ENCODE measurements around the gene AGAP2.
A peak's percentile ranks its signal among the peaks of the same experiment; 100 is the strongest.

Gene AGAP2

DNA sequence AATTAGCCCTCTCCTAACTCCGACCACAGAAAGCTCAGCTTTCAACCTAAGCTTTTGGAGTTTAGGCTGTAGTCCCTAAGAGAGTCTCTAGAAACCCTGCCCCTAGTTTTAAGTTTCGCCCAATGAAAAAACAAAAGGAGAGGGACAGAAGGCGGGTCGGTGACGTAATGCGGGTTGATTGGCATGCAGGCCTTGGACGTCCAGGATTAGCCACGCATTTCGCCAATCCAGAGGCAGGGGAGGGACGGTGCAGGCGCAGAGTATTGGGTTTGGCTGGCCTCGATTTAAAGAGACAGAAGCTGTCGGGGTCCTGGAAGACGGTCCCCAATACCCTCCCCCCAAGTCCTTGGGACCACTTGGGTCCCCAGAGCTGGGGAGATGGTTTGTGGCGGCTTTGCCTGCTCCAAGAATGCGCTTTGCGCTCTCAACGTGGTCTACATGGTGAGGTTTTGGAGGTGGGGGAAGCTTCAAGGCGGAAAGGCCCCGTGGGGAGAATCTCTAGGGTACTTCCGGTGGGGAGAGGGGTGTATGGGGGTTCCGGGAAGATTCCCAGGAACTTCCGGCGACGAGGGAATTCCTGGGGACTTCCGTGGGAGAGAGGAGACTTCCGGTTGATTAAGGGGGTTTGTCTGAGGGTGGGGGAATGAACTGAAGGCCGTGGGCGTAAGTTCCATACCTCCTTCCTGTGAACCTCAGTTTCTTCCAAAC lies 6.4 kb upstream of the AGAP2 start, which contains the start of gene TSPAN31:
TSPAN31 (plus strand) TSS at position 263 of the 708 bp plus-strand sequence; CDS start at position 379, 116 bp downstream.
- no peak for TF ChIP-seq EZH2 (IDR thresholded peaks at IDR 0.05)
- no peak for TF ChIP-seq FOXP2 (optimal IDR thresholded peaks at IDR 0.05; ENCODE audit: control extremely low read depth, extremely low read length, insufficient read depth)
- TF ChIP-seq POLR2AphosphoS5 (IDR thresholded peaks at IDR 0.05; ENCODE audit: borderline replicate concordance, low read depth, low read length): peak; percentile 71; the same call in 1 of the 2 replicates
- Histone ChIP-seq H3K9ac (ENCODE audit: insufficient read length) (peak within 1 kb of the TSS; percentile 87), H3K9me3 (ENCODE audit: low read depth, low read length) (no peaks in the 10 kb centered on the region), H3K27ac (peak within 1 kb of the TSS; percentile 96), H3K36me3 (ENCODE audit: insufficient read depth, low read length) (peaks cover 41% of the 10 kb centered on the region), H3K4me3 (peak within 1 kb of the TSS; percentile 83)
- DNase-seq (ENCODE audit: low read depth, low spot score): peak; percentile 98

DNA sequence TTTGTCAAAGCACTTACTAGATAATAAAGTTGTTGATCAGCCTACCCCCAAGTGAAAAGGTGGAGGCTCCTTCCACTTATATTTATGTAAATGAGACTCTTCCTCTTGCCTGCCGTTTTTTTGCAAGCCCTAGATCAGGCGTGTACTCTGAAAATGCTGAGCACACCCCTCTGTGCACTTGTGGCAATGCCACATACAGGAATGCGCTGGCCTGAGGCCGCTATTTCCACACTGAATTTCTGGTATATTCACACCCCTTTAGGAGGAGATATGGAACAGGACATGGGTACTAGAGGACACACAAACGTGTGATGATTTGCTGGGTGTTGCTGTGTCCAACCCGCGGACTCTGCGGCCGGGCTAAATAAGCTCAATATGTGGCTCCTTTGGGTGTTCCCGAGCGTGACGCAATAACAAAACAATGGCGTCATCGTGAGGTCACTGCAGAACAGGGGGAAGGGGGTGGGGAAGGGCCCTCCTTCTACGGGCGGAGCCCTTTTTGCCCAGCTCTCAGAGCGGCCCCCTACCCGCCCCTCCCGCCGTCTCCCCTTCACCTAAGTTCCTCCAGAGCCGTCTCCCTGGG lies 5.7 kb upstream of the AGAP2 start:
- H3K9me3 ChIP-seq (ENCODE audit: low read depth, low read length): no peaks in the 10 kb centered on the region
- peak; percentile 40 for DNase-seq (ENCODE audit: low read depth, low spot score)
- peak overlapping the region; percentile 87 for H3K9ac ChIP-seq (ENCODE audit: insufficient read length)
- TF ChIP-seq FOXP2 (optimal IDR thresholded peaks at IDR 0.05; ENCODE audit: control extremely low read depth, extremely low read length, insufficient read depth) (no peak), POLR2AphosphoS5 (IDR thresholded peaks at IDR 0.05; ENCODE audit: borderline replicate concordance, low read depth, low read length) (no peak), EZH2 (IDR thresholded peaks at IDR 0.05) (no peak)
- H3K27ac ChIP-seq: peak overlapping the region; percentile 96
- peaks cover 35% of the 10 kb centered on the region for H3K36me3 ChIP-seq (ENCODE audit: insufficient read depth, low read length)
- H3K4me3 ChIP-seq: peak overlapping the region; percentile 83

DNA sequence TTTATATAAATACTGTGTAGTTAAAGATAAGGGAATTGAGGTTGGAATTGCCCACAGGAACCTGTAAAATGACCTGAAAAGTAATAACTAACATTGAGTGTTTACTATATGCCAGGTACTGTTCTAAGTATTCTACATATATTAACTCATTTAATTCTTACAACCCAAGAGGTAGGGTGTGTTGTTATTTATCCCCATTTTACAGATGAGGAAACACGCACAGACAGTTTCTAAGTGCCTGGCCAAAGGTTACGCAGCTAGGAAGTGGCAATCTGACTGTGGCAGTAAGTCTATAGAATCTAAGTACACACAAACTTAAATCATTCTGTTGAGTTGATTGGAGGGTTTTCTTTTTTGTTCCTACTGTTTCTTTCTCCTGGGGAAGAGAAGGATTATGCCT lies 5.2 kb upstream of the AGAP2 start:
- DNase-seq (ENCODE audit: low read depth, low spot score): no peak
- H3K9me3 ChIP-seq (ENCODE audit: low read depth, low read length): no peaks in the 10 kb centered on the region
- peak overlapping the region; percentile 87 for H3K9ac ChIP-seq (ENCODE audit: insufficient read length)
- peaks cover 30% of the 10 kb centered on the region for H3K36me3 ChIP-seq (ENCODE audit: insufficient read depth, low read length)
- H3K27ac ChIP-seq: peak overlapping the region; percentile 96
- H3K4me3 ChIP-seq: peak overlapping the region; percentile 83
- TF ChIP-seq EZH2 (IDR thresholded peaks at IDR 0.05) (no peak), POLR2AphosphoS5 (IDR thresholded peaks at IDR 0.05; ENCODE audit: borderline replicate concordance, low read depth, low read length) (no peak), FOXP2 (optimal IDR thresholded peaks at IDR 0.05; ENCODE audit: control extremely low read depth, extremely low read length, insufficient read depth) (no peak)

DNA sequence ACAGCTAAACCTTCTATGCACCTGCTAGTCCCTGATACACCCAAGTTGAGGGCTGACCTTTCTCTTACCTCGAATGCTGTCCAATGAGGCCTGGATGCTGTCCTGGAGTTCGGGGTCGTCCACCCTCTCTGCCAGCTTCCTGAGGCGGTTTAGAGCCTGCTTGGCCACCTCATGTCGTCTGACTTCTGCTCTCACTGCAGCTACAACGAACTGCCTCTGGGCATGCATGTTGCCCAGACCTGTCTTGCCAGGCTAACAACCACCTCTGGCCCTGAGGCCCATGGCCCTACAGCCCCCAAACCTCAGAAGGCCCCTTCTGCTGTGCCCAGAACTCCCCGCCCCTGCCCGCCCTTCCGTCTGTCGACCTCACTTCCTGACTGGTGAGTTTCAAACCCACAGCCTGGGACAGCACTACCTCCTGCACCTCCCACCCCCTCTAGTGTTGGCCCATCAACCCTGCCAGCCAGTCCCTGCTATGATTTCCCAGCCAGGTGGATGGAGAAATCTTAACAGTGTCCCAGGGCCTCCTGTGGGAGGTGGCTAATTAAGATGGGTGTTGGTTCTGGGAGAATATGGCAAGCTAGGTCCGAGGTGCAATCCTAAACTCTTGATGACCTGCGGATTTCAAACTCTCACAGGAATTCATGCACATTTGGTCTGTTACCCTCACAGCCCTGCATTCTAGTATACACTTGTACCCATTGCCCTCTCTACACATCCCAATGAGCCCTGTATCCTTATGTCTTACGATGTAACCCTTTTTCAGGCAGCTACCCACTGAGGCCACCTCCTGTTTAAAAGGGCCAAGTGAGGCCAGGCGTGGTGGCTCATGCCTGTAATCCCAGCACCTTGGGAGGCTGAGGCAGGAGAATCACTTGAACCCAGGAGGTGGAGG lies 3.5 kb upstream of the AGAP2 start:
- no peak for DNase-seq (ENCODE audit: low read depth, low spot score)
- no peak overlapping the region for H3K4me3 ChIP-seq
- H3K9ac ChIP-seq (ENCODE audit: insufficient read length): no peak overlapping the region
- H3K27ac ChIP-seq: no peak overlapping the region
- peaks cover 13% of the 10 kb centered on the region for H3K36me3 ChIP-seq (ENCODE audit: insufficient read depth, low read length)
- TF ChIP-seq POLR2AphosphoS5 (IDR thresholded peaks at IDR 0.05; ENCODE audit: borderline replicate concordance, low read depth, low read length) (no peak), EZH2 (IDR thresholded peaks at IDR 0.05) (no peak), FOXP2 (optimal IDR thresholded peaks at IDR 0.05; ENCODE audit: control extremely low read depth, extremely low read length, insufficient read depth) (no peak)
- H3K9me3 ChIP-seq (ENCODE audit: low read depth, low read length): no peaks in the 10 kb centered on the region

DNA sequence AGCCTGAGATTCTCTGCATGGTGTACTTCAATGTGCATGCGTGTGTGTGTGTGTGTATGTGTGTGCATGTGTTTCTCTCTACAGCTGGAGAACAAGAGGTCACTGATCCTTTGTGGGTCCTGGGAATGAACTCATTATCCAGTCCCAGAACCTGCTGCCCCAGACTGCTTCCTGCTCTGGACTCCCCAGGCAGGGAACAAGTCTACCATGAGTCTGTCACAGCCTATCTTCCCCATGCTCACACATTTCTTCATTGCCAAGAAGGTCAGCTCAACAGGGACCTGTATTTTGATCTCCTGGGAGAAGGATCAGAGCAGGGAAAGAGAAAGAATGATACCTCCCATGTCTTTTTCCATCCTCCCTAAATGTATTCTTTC lies 2.9 kb upstream of the AGAP2 start:
- no peaks in the 10 kb centered on the region for H3K9me3 ChIP-seq (ENCODE audit: low read depth, low read length)
- no peak overlapping the region for H3K9ac ChIP-seq (ENCODE audit: insufficient read length)
- H3K27ac ChIP-seq: no peak overlapping the region
- H3K36me3 ChIP-seq (ENCODE audit: insufficient read depth, low read length): peaks cover 6% of the 10 kb centered on the region
- no peak overlapping the region for H3K4me3 ChIP-seq
- DNase-seq (ENCODE audit: low read depth, low spot score): no peak
- TF ChIP-seq POLR2AphosphoS5 (IDR thresholded peaks at IDR 0.05; ENCODE audit: borderline replicate concordance, low read depth, low read length) (no peak), FOXP2 (optimal IDR thresholded peaks at IDR 0.05; ENCODE audit: control extremely low read depth, extremely low read length, insufficient read depth) (no peak), EZH2 (IDR thresholded peaks at IDR 0.05) (no peak)

DNA sequence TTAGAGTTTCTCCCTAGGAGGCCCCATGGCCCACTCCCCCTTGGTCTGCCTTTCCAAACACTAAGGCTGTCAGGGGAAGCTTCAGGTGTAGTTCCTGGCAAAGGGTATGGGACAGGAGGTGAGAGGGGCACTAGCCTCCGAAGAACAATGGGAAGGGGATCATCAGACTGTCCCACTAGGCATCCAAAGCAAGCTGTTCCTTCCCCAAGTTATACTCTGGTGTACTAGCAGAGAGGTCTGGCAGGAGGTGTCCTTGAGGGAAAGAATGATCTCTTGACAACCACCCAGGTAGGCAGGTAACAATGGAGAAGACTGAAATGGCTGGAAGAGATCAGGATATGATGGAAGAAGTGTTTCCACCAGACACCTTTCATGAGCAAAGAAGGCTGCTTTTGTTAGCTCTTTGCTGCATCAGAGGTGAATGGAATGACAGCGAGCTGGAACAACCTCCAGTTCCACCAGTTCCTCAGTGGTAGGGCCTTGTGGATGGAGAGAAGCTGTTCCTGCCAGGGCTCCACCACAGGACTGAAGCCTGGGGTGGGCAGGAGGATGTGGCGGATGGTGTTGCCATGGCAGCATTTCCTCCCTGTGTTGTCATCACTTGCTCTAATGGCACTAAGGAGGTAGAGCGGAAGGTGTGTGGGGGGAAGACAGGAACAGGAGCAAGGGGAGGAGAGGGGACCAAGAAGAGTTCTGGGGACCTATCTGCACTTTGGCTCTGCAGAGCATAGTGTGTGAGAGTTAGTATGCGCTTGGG lies 2.3 kb upstream of the AGAP2 start:
- peaks cover under 1% of the 10 kb centered on the region for H3K36me3 ChIP-seq (ENCODE audit: insufficient read depth, low read length)
- H3K27ac ChIP-seq: no peak overlapping the region
- H3K9ac ChIP-seq (ENCODE audit: insufficient read length): no peak overlapping the region
- no peak for TF ChIP-seq EZH2 (IDR thresholded peaks at IDR 0.05)
- DNase-seq (ENCODE audit: low read depth, low spot score): no peak
- H3K4me3 ChIP-seq: no peak overlapping the region
- no peaks in the 10 kb centered on the region for H3K9me3 ChIP-seq (ENCODE audit: low read depth, low read length)

DNA sequence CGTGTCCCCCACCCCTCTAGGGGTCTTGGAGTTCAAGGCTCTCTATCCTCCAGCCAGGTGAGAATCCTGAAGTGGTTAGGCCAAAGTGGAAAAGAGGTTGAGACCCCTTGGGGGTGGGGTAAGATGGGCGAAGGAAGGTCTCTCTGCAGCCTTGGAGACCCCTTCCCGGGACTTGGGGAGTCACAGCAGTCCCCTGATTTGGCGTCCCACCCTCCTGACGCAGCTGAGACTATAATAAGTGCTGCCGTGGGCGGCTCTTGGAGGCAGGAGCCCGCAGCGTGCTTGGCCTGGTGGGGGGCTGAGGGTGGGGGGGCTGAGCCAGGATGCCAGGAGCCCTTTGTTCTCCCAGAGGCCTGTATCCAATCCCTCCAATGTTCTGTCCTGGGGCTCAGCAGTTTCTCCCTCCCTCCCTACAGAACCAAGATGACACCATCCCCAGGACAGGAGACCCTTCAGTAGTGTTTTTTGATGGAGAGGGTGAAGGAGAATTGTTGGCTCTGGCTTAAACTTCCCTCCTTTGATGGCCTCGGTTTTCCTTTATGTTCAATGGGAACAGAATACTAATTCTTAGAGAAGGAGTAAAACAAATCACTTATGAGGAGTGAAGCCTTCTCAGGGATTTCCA lies 1.5 kb upstream of the AGAP2 start:
- Histone ChIP-seq H3K9ac (ENCODE audit: insufficient read length) (no peak overlapping the region), H3K9me3 (ENCODE audit: low read depth, low read length) (no peaks in the 10 kb centered on the region), H3K27ac (no peak overlapping the region), H3K36me3 (ENCODE audit: insufficient read depth, low read length) (no peaks in the 10 kb centered on the region), H3K4me3 (no peak overlapping the region)
- DNase-seq (ENCODE audit: low read depth, low spot score): no peak
- no peak for TF ChIP-seq FOXP2 (optimal IDR thresholded peaks at IDR 0.05; ENCODE audit: control extremely low read depth, extremely low read length, insufficient read depth)
